ENCODE data around the gene MYO1A. TPM values are rescaled to one million over a fixed set of nuclear protein-coding genes. Genes with fewer than 3 reads are reported as not detected.

Gene MYO1A
- polyA plus RNA-seq, 1 of the 3 experiments (the other 2 are of a cell fraction) = not detected

GRCh38 chr12:57087691-57088353 is 37.9 kb upstream of the MYO1A start (continued):
- no peak for TF ChIP-seq REST (IDR thresholded peaks at IDR 0.05; ENCODE audit: low read depth, low read length)
- no peak for TF ChIP-seq CTCF (IDR thresholded peaks at IDR 0.05)
- TF ChIP-seq TEAD4 (IDR thresholded peaks at IDR 0.05; ENCODE audit: borderline replicate concordance, insufficient read depth) = no peak
- TF ChIP-seq FOXM1 (IDR thresholded peaks at IDR 0.05; ENCODE audit: low read depth) = no peak

GRCh38 chr12:57087010-57087690 is 37.2 kb upstream of the MYO1A start:
- 2% methylated on average over 32 of the region's 52 CpGs for WGBS (ENCODE audit: low lambda C conversion rate)
- no peaks in the 10 kb centered on the region for H3K9me2 ChIP-seq
- CTCF ChIA-PET = interaction anchor here (0.6 to 23.2 kb wide), 10 partner anchors 12 to 820 kb away, joined by 3 to 339 read pairs (median 4); partner anchors contain the start of genes LRP1, NEMP1 and STAT6
- H3K79me2 ChIP-seq (ENCODE audit: insufficient read depth) = peaks cover 31% of the 10 kb centered on the region
- H3K4me2 ChIP-seq = peak overlapping the region; percentile 92
- POLR2A ChIA-PET = interaction anchor here (1.5 kb wide), 1 partner anchor 8 kb away, joined by 5 read pairs; the partner anchor contains the start of gene NEMP1
- H3K9me3 ChIP-seq = no peaks in the 10 kb centered on the region
- H3K27me3 ChIP-seq (ENCODE audit: insufficient read depth) = no peaks in the 10 kb centered on the region
- H3F3A ChIP-seq (replicated peaks; ENCODE audit: insufficient read depth) = peaks cover 38% of the 10 kb centered on the region
- H3K4me3 ChIP-seq (ENCODE audit: low read depth in 2 of 2, low read length in 1 of 2) = peak overlapping the region; percentile 73 to 82
- H3K4me1 ChIP-seq (ENCODE audit: control insufficient read depth in 1 of 2, insufficient read depth in 2 of 2, low read depth in 1 of 2, low read length in 1 of 2) = peaks cover 22 to 23% of the 10 kb centered on the region in 2 experiments; a peak in 2 of 4 replicates
- peak; percentile 75 for DNase-seq
- H3K36me3 ChIP-seq (replicated peaks in 1 of 2; ENCODE audit: control insufficient read depth in 1 of 2, insufficient read depth in 2 of 2, low read length in 1 of 2) = peaks cover 12 to 14% of the 10 kb centered on the region in 2 experiments
- H3K27ac ChIP-seq (ENCODE audit: low read depth in 2 of 2, low read length in 1 of 2) = peak overlapping the region; percentile 96 to 98
- TF ChIP-seq SIN3A (IDR thresholded peaks at IDR 0.05; ENCODE audit: borderline replicate concordance, low read depth, low read length) = 0 out of 2 replicates have a peak, but pooled peaks have one; percentile 33
- TF ChIP-seq TCF12 (IDR thresholded peaks at IDR 0.05) = no peak
- TF ChIP-seq FOXJ3 (CRISPR knock-in tag; IDR thresholded peaks at IDR 0.05) = no peak
- peak; percentile 8; the same call in 1 of the 2 replicates for TF ChIP-seq USF1 (IDR thresholded peaks at IDR 0.05; ENCODE audit: borderline replicate concordance, low read depth)
- TF ChIP-seq CHD2 (IDR thresholded peaks at IDR 0.05; ENCODE audit: low read length, partially characterized antibody) = no peak
- 0 out of 2 replicates have a peak, but pooled peaks have one; percentile 11 for TF ChIP-seq MXI1 (IDR thresholded peaks at IDR 0.05; ENCODE audit: low read depth, low read length)
- peak; percentile 76 for TF ChIP-seq MAX (IDR thresholded peaks at IDR 0.05; ENCODE audit: low read depth)
- TF ChIP-seq GABPA (IDR thresholded peaks at IDR 0.05; ENCODE audit: low read depth) = no peak; the same call in 1 of the 2 replicates
- TF ChIP-seq USF2 (IDR thresholded peaks at IDR 0.05; ENCODE audit: borderline replicate concordance, low read depth, low read length) = no peak
- no peak for TF ChIP-seq ZBTB33 (IDR thresholded peaks at IDR 0.05; ENCODE audit: borderline replicate concordance, low read depth)
- H4K20me1 ChIP-seq (ENCODE audit: insufficient read depth) = peaks cover 19% of the 10 kb centered on the region
- peak overlapping the region; percentile 86 for H3K9ac ChIP-seq
- peak overlapping the region; percentile 72 for H2AFZ ChIP-seq (ENCODE audit: low read depth)

Data from SK-N-SH (cell line).